HepG2 (cell line): ENCODE measurements around the gene SLC22A31. TPM values are rescaled to one million over a fixed set of nuclear protein-coding genes. Genes with fewer than 3 reads are reported as not detected.

Experiments
- HDAC6 ChIP-seq: fragments of 200-600 bp; sonication (generic); IDR thresholded peaks from 2 replicates; pipeline ENCODE4 v1.7.0; 2017; ENCODE audit warnings: mild to moderate bottlenecking, antibody characterized with exemption, low read length, low read depth
- HNRNPL ChIP-seq: fragments of 200-400 bp; formaldehyde crosslinking; IDR thresholded peaks from 2 replicates; pipeline ENCODE4 v1.6.1; 2017; ENCODE audit warnings: mild to moderate bottlenecking, low read depth, low read length
- HOXA5 ChIP-seq: sonication (generic); formaldehyde crosslinking; IDR thresholded peaks from 2 replicates; pipeline ENCODE4 v1.4.0; 2020; ENCODE audit warnings: missing genetic modification reagents
- MIXL1 ChIP-seq: IDR thresholded peaks from 2 replicates; pipeline ENCODE4 v1.6.1; 2016
- MYC ChIP-seq: sonication (generic); formaldehyde crosslinking; IDR thresholded peaks from 2 replicates; pipeline ENCODE4 v1.9.0; 2021; ENCODE audit warnings: missing genetic modification reagents, borderline replicate concordance
- NFIC ChIP-seq: IDR thresholded peaks from 2 replicates; pipeline ENCODE4 v1.6.1; 2012; ENCODE audit warnings: mild to moderate bottlenecking, low read length, inconsistent platforms
- POLR2AphosphoS2 ChIP-seq: IDR thresholded peaks from 2 replicates; pipeline ENCODE4 v1.6.1; 2011; ENCODE audit warnings: low read depth, low read length, improper control_type of control experiment
- SMARCC2 ChIP-seq: fragments of 450-650 bp; IDR thresholded peaks from 2 replicates; pipeline ENCODE4 v1.6.1; 2017; ENCODE audit warnings: antibody characterized with exemption, mild to moderate bottlenecking
- SMYD3 ChIP-seq: sonication (generic); formaldehyde crosslinking; IDR thresholded peaks from 2 replicates; pipeline ENCODE4 v1.8.1; 2023; ENCODE audit warnings: mild to moderate bottlenecking, missing genetic modification reagents
- SP4 ChIP-seq: sonication (generic); formaldehyde crosslinking; IDR thresholded peaks from 2 replicates; pipeline ENCODE4 v1.8.1; 2023; ENCODE audit warnings: mild to moderate bottlenecking, missing genetic modification reagents
- STAT5B ChIP-seq: sonication (generic); formaldehyde crosslinking; IDR thresholded peaks from 2 replicates; pipeline ENCODE4 v1.4.0; 2020; ENCODE audit warnings: missing genetic modification reagents
- WIZ ChIP-seq: sonication (generic); formaldehyde crosslinking; IDR thresholded peaks from 2 replicates; pipeline ENCODE4 v1.5.1; 2020; ENCODE audit warnings: mild to moderate bottlenecking, missing genetic modification reagents
- ZBTB21 ChIP-seq: sonication (generic); formaldehyde crosslinking; IDR thresholded peaks from 2 replicates; pipeline ENCODE4 v1.4.0; 2020; ENCODE audit warnings: missing genetic modification reagents
- ZFP82 ChIP-seq: sonication (generic); formaldehyde crosslinking; IDR thresholded peaks from 2 replicates; pipeline ENCODE4 v1.5.1; 2020; ENCODE audit warnings: mild to moderate bottlenecking, missing genetic modification reagents, borderline replicate concordance
- ZNF33A ChIP-seq: sonication (generic); formaldehyde crosslinking; IDR thresholded peaks from 2 replicates; pipeline ENCODE4 v1.5.1; 2020; ENCODE audit warnings: missing genetic modification reagents, mild to moderate bottlenecking, moderate library complexity, borderline replicate concordance
- ZNF431 ChIP-seq: sonication (generic); formaldehyde crosslinking; IDR thresholded peaks from 2 replicates; pipeline ENCODE4 v1.9.0; 2022; ENCODE audit warnings: missing genetic modification reagents, low read depth, mild to moderate bottlenecking, borderline replicate concordance
- ZNF772 ChIP-seq: sonication (generic); formaldehyde crosslinking; IDR thresholded peaks from 2 replicates; pipeline ENCODE4 v1.5.0; 2020; ENCODE audit warnings: mild to moderate bottlenecking, missing genetic modification reagents
- polyA plus RNA-seq, 8 experiments: library from polyadenylated mRNA; depleted of rRNA in 3 of 8; stranded (reverse) in 7 of 8; unstranded in 1 of 8; fragments of >200 nt; fragmentation: Illumina TruSeq in 4 of 8; extraction: Trizol in 4 of 8; gene quantifications; 2 replicates each; pipeline versions ENCODE4 v1.2.1 to v1.2.3, GENCODE V29; 2011 to 2016; ENCODE audit warnings: low read depth in 4 of 8, missing spikeins in 1 of 8, mixed read lengths in 1 of 8; ENCODE audit not compliant: insufficient read depth in 1 of 8
- total RNA-seq, 5 experiments: library from RNA; depleted of rRNA; stranded (reverse); fragments of >200 nt; fragmentation: Illumina TruSeq; extraction: Trizol; gene quantifications; 2 replicates each; pipeline ENCODE4 v1.2.3, GENCODE V29; 2016; ENCODE audit warnings: low read depth in 1 of 5
- TF ChIP-seq, protein P1 (sequence below): sonication (generic); formaldehyde crosslinking; IDR thresholded peaks from 2 replicates; pipeline ENCODE4 v1.5.0; 2020; ENCODE audit warnings: mild to moderate bottlenecking, missing genetic modification reagents, borderline replicate concordance
- TF ChIP-seq, protein P2 (sequence below): sonication (generic); formaldehyde crosslinking; IDR thresholded peaks from 2 replicates; pipeline ENCODE4 v1.8.1; 2023; ENCODE audit warnings: mild to moderate bottlenecking, moderate library complexity, missing genetic modification reagents
- TF ChIP-seq, protein P3 (sequence below): sonication (generic); formaldehyde crosslinking; IDR thresholded peaks from 2 replicates; pipeline ENCODE4 v1.8.0; 2022; ENCODE audit warnings: mild to moderate bottlenecking, missing genetic modification reagents, moderate library complexity

Gene SLC22A31
- total and polyA plus RNA-seq, 2 of the 13 experiments (the other 11 are each of a cell fraction or from before 2014, with no cell fraction given) = 67.3 to 83.3 TPM

DNA sequence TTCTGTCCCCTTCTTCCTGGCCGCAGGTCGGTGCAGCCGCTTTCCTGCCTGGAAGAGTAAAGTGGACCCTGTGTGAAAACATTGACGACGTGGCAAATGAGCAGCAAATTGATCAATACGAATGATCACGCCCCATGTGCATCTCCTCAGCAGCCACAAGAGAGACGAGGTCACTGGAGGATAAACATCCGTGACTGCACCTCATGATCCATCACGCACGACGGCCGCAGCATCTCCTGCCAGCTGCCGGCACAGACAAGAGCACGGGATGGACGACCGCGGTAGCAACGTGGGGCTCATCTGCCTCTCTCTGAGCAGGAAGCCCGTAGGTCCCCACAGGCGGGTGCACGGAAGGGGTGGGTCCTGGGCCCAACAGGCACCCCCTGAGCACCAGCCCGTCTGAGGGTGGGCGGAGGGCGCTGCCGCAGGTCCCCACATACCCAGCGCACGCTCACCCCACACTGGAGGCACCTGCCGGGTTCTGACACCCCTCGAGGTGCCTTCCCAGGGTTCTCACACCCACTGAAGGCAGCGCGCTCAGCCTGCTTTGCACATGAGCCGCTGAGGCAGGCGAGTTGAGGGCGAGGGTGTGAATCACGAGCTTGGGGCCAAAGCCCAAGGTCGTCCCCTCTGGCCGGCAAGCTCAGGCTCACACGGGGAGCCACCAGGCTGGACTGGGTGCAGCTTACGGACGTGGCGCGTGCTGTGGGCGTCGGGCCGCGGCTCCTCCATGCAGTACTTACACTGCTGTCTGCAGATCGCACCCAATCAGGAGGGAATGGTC is 41.1 kb downstream of the SLC22A31 start (continued):
- TF ChIP-seq, protein P1, sequence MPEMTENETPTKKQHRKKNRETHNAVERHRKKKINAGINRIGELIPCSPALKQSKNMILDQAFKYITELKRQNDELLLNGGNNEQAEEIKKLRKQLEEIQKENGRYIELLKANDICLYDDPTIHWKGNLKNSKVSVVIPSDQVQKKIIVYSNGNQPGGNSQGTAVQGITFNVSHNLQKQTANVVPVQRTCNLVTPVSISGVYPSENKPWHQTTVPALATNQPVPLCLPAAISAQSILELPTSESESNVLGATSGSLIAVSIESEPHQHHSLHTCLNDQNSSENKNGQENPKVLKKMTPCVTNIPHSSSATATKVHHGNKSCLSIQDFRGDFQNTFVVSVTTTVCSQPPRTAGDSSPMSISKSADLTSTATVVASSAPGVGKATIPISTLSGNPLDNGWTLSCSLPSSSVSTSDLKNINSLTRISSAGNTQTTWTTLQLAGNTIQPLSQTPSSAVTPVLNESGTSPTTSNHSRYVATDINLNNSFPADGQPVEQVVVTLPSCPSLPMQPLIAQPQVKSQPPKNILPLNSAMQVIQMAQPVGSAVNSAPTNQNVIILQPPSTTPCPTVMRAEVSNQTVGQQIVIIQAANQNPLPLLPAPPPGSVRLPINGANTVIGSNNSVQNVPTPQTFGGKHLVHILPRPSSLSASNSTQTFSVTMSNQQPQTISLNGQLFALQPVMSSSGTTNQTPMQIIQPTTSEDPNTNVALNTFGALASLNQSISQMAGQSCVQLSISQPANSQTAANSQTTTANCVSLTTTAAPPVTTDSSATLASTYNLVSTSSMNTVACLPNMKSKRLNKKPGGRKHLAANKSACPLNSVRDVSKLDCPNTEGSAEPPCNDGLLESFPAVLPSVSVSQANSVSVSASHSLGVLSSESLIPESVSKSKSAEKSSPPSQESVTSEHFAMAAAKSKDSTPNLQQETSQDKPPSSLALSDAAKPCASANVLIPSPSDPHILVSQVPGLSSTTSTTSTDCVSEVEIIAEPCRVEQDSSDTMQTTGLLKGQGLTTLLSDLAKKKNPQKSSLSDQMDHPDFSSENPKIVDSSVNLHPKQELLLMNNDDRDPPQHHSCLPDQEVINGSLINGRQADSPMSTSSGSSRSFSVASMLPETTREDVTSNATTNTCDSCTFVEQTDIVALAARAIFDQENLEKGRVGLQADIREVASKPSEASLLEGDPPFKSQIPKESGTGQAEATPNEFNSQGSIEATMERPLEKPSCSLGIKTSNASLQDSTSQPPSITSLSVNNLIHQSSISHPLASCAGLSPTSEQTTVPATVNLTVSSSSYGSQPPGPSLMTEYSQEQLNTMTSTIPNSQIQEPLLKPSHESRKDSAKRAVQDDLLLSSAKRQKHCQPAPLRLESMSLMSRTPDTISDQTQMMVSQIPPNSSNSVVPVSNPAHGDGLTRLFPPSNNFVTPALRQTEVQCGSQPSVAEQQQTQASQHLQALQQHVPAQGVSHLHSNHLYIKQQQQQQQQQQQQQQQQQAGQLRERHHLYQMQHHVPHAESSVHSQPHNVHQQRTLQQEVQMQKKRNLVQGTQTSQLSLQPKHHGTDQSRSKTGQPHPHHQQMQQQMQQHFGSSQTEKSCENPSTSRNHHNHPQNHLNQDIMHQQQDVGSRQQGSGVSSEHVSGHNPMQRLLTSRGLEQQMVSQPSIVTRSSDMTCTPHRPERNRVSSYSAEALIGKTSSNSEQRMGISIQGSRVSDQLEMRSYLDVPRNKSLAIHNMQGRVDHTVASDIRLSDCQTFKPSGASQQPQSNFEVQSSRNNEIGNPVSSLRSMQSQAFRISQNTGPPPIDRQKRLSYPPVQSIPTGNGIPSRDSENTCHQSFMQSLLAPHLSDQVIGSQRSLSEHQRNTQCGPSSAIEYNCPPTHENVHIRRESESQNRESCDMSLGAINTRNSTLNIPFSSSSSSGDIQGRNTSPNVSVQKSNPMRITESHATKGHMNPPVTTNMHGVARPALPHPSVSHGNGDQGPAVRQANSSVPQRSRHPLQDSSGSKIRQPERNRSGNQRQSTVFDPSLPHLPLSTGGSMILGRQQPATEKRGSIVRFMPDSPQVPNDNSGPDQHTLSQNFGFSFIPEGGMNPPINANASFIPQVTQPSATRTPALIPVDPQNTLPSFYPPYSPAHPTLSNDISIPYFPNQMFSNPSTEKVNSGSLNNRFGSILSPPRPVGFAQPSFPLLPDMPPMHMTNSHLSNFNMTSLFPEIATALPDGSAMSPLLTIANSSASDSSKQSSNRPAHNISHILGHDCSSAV (CRISPR knock-in tag) = 0 out of 2 replicates have a peak, but pooled peaks have one; percentile 85
- TF ChIP-seq HOXA5 (CRISPR knock-in tag) (0 out of 2 replicates have a peak, but pooled peaks have one; percentile 68), ZNF33A (CRISPR knock-in tag) (no peak), MYC (peak; percentile 75; the same call in 1 of the 2 replicates), ZBTB21 (no peak), ZNF772 (CRISPR knock-in tag) (no peak; the same call in 1 of the 2 replicates), NFIC (no peak), HNRNPL (0 out of 2 replicates have a peak, but pooled peaks have one; percentile 34), MIXL1 (peak; percentile 18; the same call in 1 of the 2 replicates), ZFP82 (CRISPR knock-in tag) (no peak), SP4 (CRISPR knock-in tag) (peak; percentile 62; the same call in 1 of the 2 replicates), SMARCC2 (no peak), ZNF431 (peak; percentile 97), POLR2AphosphoS2 (no peak), STAT5B (CRISPR knock-in tag) (peak; percentile 42; the same call in 1 of the 2 replicates), SMYD3 (CRISPR knock-in tag) (no peak), WIZ (peak; percentile 68; the same call in 1 of the 2 replicates), HDAC6 (no peak)
- TF ChIP-seq, protein P2, sequence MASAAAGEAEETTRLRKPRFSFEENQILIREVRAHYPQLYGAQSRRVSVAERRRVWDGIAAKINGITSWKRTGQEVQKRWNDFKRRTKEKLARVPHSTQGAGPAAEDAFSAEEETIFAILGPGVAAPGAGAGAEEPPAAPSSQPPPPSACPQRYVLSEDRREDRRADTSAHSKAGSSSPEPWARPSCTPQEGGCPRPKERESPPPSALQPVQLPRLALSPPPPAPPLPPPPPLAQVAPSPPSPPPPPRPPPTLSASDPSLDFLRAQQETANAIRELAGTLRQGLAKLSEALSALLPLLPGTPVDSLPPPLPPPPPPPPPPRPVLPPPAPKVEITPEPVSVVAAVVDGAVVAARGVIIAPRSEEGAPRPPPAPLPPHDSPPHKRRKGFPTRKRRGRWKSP (CRISPR knock-in tag) = no peak
- TF ChIP-seq, protein P3, sequence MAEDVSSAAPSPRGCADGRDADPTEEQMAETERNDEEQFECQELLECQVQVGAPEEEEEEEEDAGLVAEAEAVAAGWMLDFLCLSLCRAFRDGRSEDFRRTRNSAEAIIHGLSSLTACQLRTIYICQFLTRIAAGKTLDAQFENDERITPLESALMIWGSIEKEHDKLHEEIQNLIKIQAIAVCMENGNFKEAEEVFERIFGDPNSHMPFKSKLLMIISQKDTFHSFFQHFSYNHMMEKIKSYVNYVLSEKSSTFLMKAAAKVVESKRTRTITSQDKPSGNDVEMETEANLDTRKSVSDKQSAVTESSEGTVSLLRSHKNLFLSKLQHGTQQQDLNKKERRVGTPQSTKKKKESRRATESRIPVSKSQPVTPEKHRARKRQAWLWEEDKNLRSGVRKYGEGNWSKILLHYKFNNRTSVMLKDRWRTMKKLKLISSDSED (CRISPR knock-in tag) = 0 out of 2 replicates have a peak, but pooled peaks have one; percentile 79
